HG03025 (cell line): ENCODE results near the gene EHF.

ENCODE experiments used
- ATAC-seq: cut with Tn5 transposase; IDR thresholded peaks from one replicate; pipeline ENCODE4 v1.9.1; 2021; ENCODE audit warnings: mild to moderate bottlenecking, moderate library complexity; ENCODE audit not compliant: unreplicated experiment, low FRiP score

EHF gene

GRCh38 chr11:34707462-34707840 lies 86.6 kb downstream of the EHF start:
- ATAC-seq: no peak
